Sigmoid colon (tissue), 7 donors: ENCODE results near the gene DHX35. TPM values are rescaled to one million over a fixed set of nuclear protein-coding genes. Genes with fewer than 3 reads are reported as not detected.

Source experiments
- DNase-seq: peaks from one replicate; pipeline ENCODE4 v3.0.0-alpha.2; 2019
- H3K27ac ChIP-seq, 4 donors: fragments of 200-600 bp; sonication (generic); one replicate each; pipeline ENCODE4 v1.5.1; 2016 to 2019; ENCODE audit warnings: mild to moderate bottlenecking in 1 of 4
- H3K27me3 ChIP-seq, 3 donors: fragments of 200-600 bp; sonication (generic); one replicate each; pipeline ENCODE4 v1.5.1; 2019; ENCODE audit warnings: mild to moderate bottlenecking in 1 of 3
- H3K36me3 ChIP-seq, 4 donors: fragments of 200-600 bp; sonication (generic); one replicate each; pipeline ENCODE4 v1.5.1; 2016 to 2019
- H3K4me1 ChIP-seq, 4 donors: fragments of 200-600 bp; sonication (generic); one replicate each; pipeline ENCODE4 v1.5.1; 2017 to 2019
- H3K4me3 ChIP-seq, 4 donors: fragments of 200-600 bp; sonication (generic); one replicate each; pipeline ENCODE4 v1.5.1; 2017 to 2019; ENCODE audit warnings: mild to moderate bottlenecking in 2 of 4, moderate library complexity in 1 of 4
- H3K9me3 ChIP-seq, 4 donors: fragments of 200-600 bp in 3 of 4; sonication (generic) in 3 of 4; one replicate each; pipeline versions ENCODE4 v1.5.1 to v1.6.1; 2013 to 2019
- EP300 ChIP-seq, 4 donors: sonication (generic); formaldehyde crosslinking; IDR thresholded peaks; one replicate each; pipeline ENCODE4 v1.6.1; 2017; ENCODE audit warnings: antibody characterized with exemption in 4 of 4
- POLR2A ChIP-seq, 2 donors: fragments of 450-650 bp; IDR thresholded peaks; one replicate each; pipeline ENCODE4 v1.6.1; 2016; ENCODE audit warnings: antibody characterized with exemption in 2 of 2, mild to moderate bottlenecking in 2 of 2, moderate library complexity in 2 of 2
- POLR2AphosphoS5 ChIP-seq, 4 donors: sonication (generic); formaldehyde crosslinking; IDR thresholded peaks; one replicate each; pipeline ENCODE4 v1.6.1; 2017; ENCODE audit warnings: antibody characterized with exemption in 4 of 4
- WGBS, 2 donors: extraction: QIAGEN DNeasy Blood & Tissue Kit; methylation state at CpG; one replicate each; pipeline ENCODE4 v1.1.7; 2013; 5-methylcytosine and 5-hydroxymethylcytosine counted together
- intact Hi-C: fragments of 100-400 bp; cut with DNase I; formaldehyde crosslinking; loops from one replicate; pipeline ENCODE4 v1.15.1; 2023
- polyA plus RNA-seq, 3 donors: library from polyadenylated mRNA; stranded (reverse); fragments of 200-250 nt; gene quantifications; one replicate each; pipeline ENCODE4 v1.2.3, GENCODE V29; 2013
- total RNA-seq, 4 donors: library from RNA; depleted of rRNA; stranded (reverse); fragments of >200 nt; gene quantifications; one replicate each; pipeline ENCODE4 v1.1.0, GENCODE V29; 2016
- TF ChIP-seq, protein P1 (sequence below), 4 experiments: fragments of 450-650 bp in 3 of 4; fragments of 200-600 bp in 1 of 4; IDR thresholded peaks; one replicate each; pipeline ENCODE4 v1.5.1; 2016 to 2019; ENCODE audit warnings: antibody characterized with exemption in 4 of 4, mild to moderate bottlenecking in 3 of 4, moderate library complexity in 2 of 4
- donor health status: healthy with polysubstance abuse.
- donor health status: Bipolar disorder and iron deficiency.
- donor health status: healthy.

Gene DHX35
- total and polyA plus RNA-seq, 7 donors: 8.8 to 33.2 (median 16.1) TPM

DNA sequence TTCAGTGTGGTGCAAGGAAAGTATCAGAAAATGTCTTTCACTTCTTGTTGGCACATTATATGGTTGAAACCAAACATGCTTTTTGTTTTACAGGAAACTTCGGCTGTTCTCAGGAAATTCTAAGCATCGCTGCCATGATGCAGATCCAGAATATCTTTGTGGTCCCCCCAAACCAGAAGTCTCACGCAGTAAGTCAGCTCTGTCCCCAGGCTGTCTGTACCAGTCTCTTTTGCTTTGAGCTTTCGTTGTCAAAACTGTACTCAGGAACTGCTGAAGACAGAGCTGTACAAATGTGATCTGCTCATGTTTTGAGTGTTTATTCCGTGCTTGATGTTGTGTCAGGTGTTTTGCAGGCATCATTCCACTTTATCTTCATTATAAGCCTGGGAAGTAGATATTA, 59.6 kb downstream of the DHX35 start:
- Histone ChIP-seq H3K27me3 (no peaks in the 10 kb centered on the region), H3K9me3 (no peaks in the 10 kb centered on the region), H3K36me3 (peaks cover 11 to 91% (median 38%) of the 10 kb centered on the region in 4 donors), H3K4me1 (no peaks in the 10 kb centered on the region), H3K27ac (no peak overlapping the region), H3K4me3 (no peak overlapping the region)
- DNase-seq: no peak
- no peak for TF ChIP-seq EP300 (IDR thresholded peaks at IDR 0.05)
- no peak for TF ChIP-seq POLR2AphosphoS5 (IDR thresholded peaks at IDR 0.05)
- no peak for TF ChIP-seq POLR2A (IDR thresholded peaks at IDR 0.05)
- TF ChIP-seq, protein P1, sequence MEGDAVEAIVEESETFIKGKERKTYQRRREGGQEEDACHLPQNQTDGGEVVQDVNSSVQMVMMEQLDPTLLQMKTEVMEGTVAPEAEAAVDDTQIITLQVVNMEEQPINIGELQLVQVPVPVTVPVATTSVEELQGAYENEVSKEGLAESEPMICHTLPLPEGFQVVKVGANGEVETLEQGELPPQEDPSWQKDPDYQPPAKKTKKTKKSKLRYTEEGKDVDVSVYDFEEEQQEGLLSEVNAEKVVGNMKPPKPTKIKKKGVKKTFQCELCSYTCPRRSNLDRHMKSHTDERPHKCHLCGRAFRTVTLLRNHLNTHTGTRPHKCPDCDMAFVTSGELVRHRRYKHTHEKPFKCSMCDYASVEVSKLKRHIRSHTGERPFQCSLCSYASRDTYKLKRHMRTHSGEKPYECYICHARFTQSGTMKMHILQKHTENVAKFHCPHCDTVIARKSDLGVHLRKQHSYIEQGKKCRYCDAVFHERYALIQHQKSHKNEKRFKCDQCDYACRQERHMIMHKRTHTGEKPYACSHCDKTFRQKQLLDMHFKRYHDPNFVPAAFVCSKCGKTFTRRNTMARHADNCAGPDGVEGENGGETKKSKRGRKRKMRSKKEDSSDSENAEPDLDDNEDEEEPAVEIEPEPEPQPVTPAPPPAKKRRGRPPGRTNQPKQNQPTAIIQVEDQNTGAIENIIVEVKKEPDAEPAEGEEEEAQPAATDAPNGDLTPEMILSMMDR (IDR thresholded peaks at IDR 0.05): no peak
- intact Hi-C loops: no loop called here
- WGBS, 2 donors: 88 to 93% methylated on average over 5 of the region's 5 CpGs

DNA sequence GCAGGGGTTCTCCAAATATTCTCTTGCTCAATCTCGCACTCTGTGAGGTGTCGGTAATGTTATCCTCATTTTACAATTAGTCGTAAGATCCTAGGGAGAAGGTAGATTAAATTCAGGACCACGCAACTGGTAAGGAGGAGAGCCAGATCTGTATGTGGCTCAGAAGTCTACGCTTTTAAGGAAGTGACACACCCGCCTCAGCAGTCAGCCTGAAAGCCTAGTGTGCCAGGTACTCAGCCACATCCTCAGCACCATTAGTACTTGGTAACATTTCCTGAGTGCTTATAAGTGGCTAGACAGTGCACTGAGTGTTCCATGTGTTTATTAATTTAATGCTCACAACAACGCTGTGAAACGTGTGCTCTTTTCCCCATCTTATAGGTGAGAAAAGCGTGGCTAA, 63.7 kb downstream of the DHX35 start:
- Histone ChIP-seq H3K4me3 (no peak overlapping the region), H3K27me3 (no peaks in the 10 kb centered on the region), H3K4me1 (peaks cover 0 to 12% (median 0%) of the 10 kb centered on the region in 4 donors), H3K9me3 (no peaks in the 10 kb centered on the region), H3K27ac (no peak overlapping the region), H3K36me3 (peaks cover 11 to 82% (median 31%) of the 10 kb centered on the region in 4 donors)
- TF ChIP-seq, protein P1 (IDR thresholded peaks at IDR 0.05): no peak
- no peak for TF ChIP-seq EP300 (IDR thresholded peaks at IDR 0.05)
- no peak for TF ChIP-seq POLR2AphosphoS5 (IDR thresholded peaks at IDR 0.05)
- TF ChIP-seq POLR2A (IDR thresholded peaks at IDR 0.05): no peak
- 84 to 90% methylated on average over 9 of the region's 9 CpGs for WGBS, 2 donors
- intact Hi-C loops: no loop called here
- DNase-seq: no peak

DNA sequence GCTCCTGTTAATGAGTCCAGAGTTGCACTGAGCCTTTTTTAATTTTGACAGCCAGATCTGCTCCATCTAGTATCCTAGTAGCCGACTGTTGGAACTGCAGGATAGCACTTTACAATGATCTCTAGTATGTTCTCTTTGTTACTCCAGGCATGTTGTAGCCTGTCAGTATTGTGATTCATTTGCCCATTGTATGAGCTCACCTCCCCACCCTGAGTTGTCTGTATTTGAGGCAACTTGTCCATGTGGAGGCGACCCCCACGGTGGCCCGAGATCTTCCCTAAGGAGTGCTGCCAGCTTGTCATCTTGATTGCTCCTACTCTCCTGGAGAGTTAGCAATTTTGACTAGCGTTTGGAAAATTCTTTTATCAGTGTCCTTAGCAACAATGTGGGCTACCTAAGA, 67.2 kb downstream of the DHX35 start:
- intact Hi-C loops: no loop called here
- no peak overlapping the region for H3K4me3 ChIP-seq
- peak overlapping the region in 3 of 4 donors; percentile 48 to 69 (median 49) for H3K27ac ChIP-seq
- H3K27me3 ChIP-seq: no peaks in the 10 kb centered on the region
- no peak for TF ChIP-seq POLR2AphosphoS5 (IDR thresholded peaks at IDR 0.05)
- TF ChIP-seq, protein P1 (IDR thresholded peaks at IDR 0.05): no peak
- no peak for TF ChIP-seq EP300 (IDR thresholded peaks at IDR 0.05)
- TF ChIP-seq POLR2A (IDR thresholded peaks at IDR 0.05): no peak
- peaks cover 0 to 12% (median 0%) of the 10 kb centered on the region in 4 donors for H3K4me1 ChIP-seq
- H3K36me3 ChIP-seq: peaks cover 5 to 80% (median 22%) of the 10 kb centered on the region in 4 donors
- WGBS, 2 donors: 93 to 96% methylated on average over 5 of the region's 5 CpGs
- H3K9me3 ChIP-seq: no peaks in the 10 kb centered on the region
- DNase-seq: no peak

DNA sequence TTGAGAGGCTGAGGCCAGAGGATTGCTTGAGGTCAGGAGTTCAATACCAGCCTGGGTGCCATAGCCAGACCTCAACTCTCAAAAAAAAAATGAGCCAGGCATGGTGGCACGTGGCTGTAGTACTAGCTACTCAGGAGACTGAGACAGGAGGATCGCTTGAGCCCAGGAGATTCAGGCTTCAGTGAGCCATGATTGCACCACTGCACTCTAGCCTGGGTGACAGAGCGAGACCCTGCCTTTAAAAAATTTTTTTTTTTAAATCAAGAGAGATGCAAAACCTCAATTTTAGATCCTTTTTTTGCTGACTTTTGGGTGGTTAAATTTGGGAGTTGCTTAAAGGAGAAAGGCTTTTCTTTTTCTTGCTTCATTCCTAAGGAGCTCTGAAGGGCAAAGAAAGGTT, 70.9 kb downstream of the DHX35 start:
- intact Hi-C loops: no loop called here
- Histone ChIP-seq H3K36me3 (peaks cover 0 to 80% (median 22%) of the 10 kb centered on the region in 4 donors), H3K27me3 (no peaks in the 10 kb centered on the region), H3K27ac (peak overlapping the region in 2 of 4 donors; percentile 17 to 47), H3K9me3 (no peaks in the 10 kb centered on the region), H3K4me3 (no peak overlapping the region), H3K4me1 (peaks cover 0 to 41% (median 11%) of the 10 kb centered on the region in 4 donors)
- 85 to 95% methylated on average over 3 of the region's 3 CpGs for WGBS, 2 donors
- DNase-seq: no peak
- TF ChIP-seq, protein P1 (IDR thresholded peaks at IDR 0.05): no peak
- no peak for TF ChIP-seq EP300 (IDR thresholded peaks at IDR 0.05)
- TF ChIP-seq POLR2A (IDR thresholded peaks at IDR 0.05): no peak
- no peak for TF ChIP-seq POLR2AphosphoS5 (IDR thresholded peaks at IDR 0.05)

DNA sequence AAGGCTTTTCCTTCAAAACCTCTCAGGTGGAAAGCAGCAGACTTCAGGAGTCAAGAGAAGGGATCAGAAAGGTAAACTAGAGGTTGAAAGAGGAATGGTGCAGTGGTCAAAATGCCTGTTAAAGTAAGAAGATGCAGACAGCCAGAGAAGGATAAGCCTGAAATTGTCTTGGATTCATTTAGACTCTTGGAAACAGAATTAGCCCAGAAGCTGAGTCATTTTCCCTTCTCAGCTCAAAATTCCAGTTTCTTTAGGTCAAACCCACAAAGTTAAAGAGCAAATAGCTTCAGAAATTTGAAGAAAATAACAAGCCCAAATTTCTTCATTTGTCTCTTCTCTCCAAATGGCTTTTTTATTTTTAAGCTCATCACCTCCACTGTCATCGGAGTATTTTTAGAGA, 73.9 kb downstream of the DHX35 start:
- H3K27me3 ChIP-seq: no peaks in the 10 kb centered on the region
- peak overlapping the region; percentile 66 to 88 (median 86) for H3K27ac ChIP-seq
- H3K9me3 ChIP-seq: no peaks in the 10 kb centered on the region
- H3K4me1 ChIP-seq: peaks cover 0 to 41% (median 17%) of the 10 kb centered on the region in 4 donors
- WGBS, 2 donors: 99 to 100% methylated on average over 1 of the region's 1 CpG
- peaks cover 4 to 88% (median 39%) of the 10 kb centered on the region in 4 donors for H3K36me3 ChIP-seq
- intact Hi-C loops: no loop called here
- no peak overlapping the region for H3K4me3 ChIP-seq
- DNase-seq: no peak
- TF ChIP-seq POLR2A (IDR thresholded peaks at IDR 0.05): no peak
- TF ChIP-seq, protein P1 (IDR thresholded peaks at IDR 0.05): no peak
- TF ChIP-seq POLR2AphosphoS5 (IDR thresholded peaks at IDR 0.05): no peak
- no peak for TF ChIP-seq EP300 (IDR thresholded peaks at IDR 0.05)
